Suprapubic skin (tissue), 3 donors: ENCODE data around the gene TEX14.

ENCODE experiments used
- EP300 ChIP-seq: sonication (generic); formaldehyde crosslinking; IDR thresholded peaks from one replicate; pipeline ENCODE4 v1.6.1; 2017; ENCODE audit warnings: antibody characterized with exemption
- POLR2A ChIP-seq, 2 donors: fragments of 450-650 bp; IDR thresholded peaks; one replicate each; pipeline ENCODE4 v1.6.1; 2017; ENCODE audit warnings: antibody characterized with exemption in 2 of 2, mild to moderate bottlenecking in 2 of 2, moderate library complexity in 2 of 2
- TF ChIP-seq, protein P1 (sequence below), 2 donors: fragments of 200-600 bp in 1 of 2; fragments of 450-650 bp in 1 of 2; sonication (generic) in 1 of 2; IDR thresholded peaks; one replicate each; pipeline ENCODE4 v1.5.1; 2016 to 2019; ENCODE audit warnings: antibody characterized with exemption in 2 of 2, mild to moderate bottlenecking in 1 of 2, moderate library complexity in 1 of 2

DNA sequence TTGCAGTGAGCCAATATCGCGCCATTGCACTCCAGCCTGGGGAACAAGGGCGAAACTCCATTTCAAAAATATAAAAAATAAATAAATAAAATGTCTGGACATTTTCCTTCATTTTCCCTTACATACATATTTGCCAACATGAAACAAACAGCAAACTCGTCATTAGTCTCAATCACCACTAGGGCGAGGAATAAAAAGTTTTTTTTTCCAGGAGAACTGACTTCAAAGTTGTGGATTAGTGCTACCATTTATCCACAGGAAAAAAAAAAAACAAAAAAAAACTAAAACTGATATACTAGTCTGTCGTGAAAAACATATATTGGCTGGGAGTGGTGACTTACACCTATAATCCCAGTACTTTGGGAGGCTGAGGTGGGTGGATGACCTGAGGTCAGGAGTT is 100.4 kb downstream of the TEX14 start:
- TF ChIP-seq POLR2A (IDR thresholded peaks at IDR 0.05), result no peak
- TF ChIP-seq, protein P1, sequence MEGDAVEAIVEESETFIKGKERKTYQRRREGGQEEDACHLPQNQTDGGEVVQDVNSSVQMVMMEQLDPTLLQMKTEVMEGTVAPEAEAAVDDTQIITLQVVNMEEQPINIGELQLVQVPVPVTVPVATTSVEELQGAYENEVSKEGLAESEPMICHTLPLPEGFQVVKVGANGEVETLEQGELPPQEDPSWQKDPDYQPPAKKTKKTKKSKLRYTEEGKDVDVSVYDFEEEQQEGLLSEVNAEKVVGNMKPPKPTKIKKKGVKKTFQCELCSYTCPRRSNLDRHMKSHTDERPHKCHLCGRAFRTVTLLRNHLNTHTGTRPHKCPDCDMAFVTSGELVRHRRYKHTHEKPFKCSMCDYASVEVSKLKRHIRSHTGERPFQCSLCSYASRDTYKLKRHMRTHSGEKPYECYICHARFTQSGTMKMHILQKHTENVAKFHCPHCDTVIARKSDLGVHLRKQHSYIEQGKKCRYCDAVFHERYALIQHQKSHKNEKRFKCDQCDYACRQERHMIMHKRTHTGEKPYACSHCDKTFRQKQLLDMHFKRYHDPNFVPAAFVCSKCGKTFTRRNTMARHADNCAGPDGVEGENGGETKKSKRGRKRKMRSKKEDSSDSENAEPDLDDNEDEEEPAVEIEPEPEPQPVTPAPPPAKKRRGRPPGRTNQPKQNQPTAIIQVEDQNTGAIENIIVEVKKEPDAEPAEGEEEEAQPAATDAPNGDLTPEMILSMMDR (IDR thresholded peaks at IDR 0.05), result no peak
- no peak for TF ChIP-seq EP300
